CD8-positive, alpha-beta memory T cell (primary cell): ENCODE measurements around the gene VIPAS39. TPM values are rescaled to one million over a fixed set of nuclear protein-coding genes. Genes with fewer than 3 reads are reported as not detected.
A peak's percentile ranks its signal among the peaks of the same experiment; 100 is the strongest.

Source experiments
- CTCF ChIA-PET: fragments of 350-600 bp; sonication (Branson Sonifier 250); formaldehyde crosslinking; loops from one replicate; lab custom pipeline; 2021; ENCODE audit warnings: antibody characterized with exemption; lab: Charles Lee
- POLR2A ChIA-PET: fragments of 350-600 bp; sonication (Branson Sonifier 250); formaldehyde crosslinking; loops from one replicate; lab custom pipeline; 2021; ENCODE audit warnings: antibody characterized with exemption; lab: Charles Lee
- DNase-seq, 5 donors: peaks; one replicate each; pipeline versions ENCODE4 v3.0.0 to v3.0.0-alpha.2; 2020 to 2022; ENCODE audit warnings: mixed read lengths in 1 of 5
- H3K27ac ChIP-seq: one replicate; pipeline ENCODE4 v1.7.0; 2013; ENCODE audit warnings: low read depth, mild to moderate bottlenecking, low read length, moderate library complexity
- H3K27me3 ChIP-seq: 2 replicates; pipeline ENCODE4 v1.7.0; 2013; ENCODE audit warnings: low read length, mild to moderate bottlenecking; ENCODE audit not compliant: insufficient read depth, poor library complexity, severe bottlenecking
- H3K36me3 ChIP-seq: 2 replicates; pipeline ENCODE4 v1.7.0; 2013; ENCODE audit warnings: mild to moderate bottlenecking, low read length, moderate library complexity; ENCODE audit not compliant: insufficient read depth
- H3K4me1 ChIP-seq: 2 replicates; pipeline ENCODE4 v1.7.0; 2013; ENCODE audit warnings: mild to moderate bottlenecking, low read length, moderate library complexity; ENCODE audit not compliant: insufficient read depth
- H3K4me3 ChIP-seq: 2 replicates; pipeline ENCODE4 v1.7.0; 2013; ENCODE audit warnings: mild to moderate bottlenecking, low read length
- H3K9me3 ChIP-seq: 2 replicates; pipeline ENCODE4 v1.7.0; 2013; ENCODE audit warnings: mild to moderate bottlenecking, low read length
- H3K27ac Mint-ChIP-seq, 8 donors: one replicate each; pipeline ENCODE4 v1.8.0; 2020 to 2021; ENCODE audit warnings: mixed read lengths in 8 of 8, mild to moderate bottlenecking in 6 of 8, inconsistent platforms in 3 of 8, moderate library complexity in 3 of 8
- H3K27me3 Mint-ChIP-seq, 2 donors: one replicate each; pipeline ENCODE4 v1.8.0; 2020 to 2021; ENCODE audit warnings: mixed read lengths in 2 of 2, mild to moderate bottlenecking in 1 of 2, moderate library complexity in 1 of 2
- H3K36me3 Mint-ChIP-seq, 3 donors: one replicate each; pipeline ENCODE4 v1.8.0; 2020 to 2021; ENCODE audit warnings: mixed read lengths in 3 of 3, inconsistent platforms in 1 of 3, mild to moderate bottlenecking in 1 of 3
- H3K4me1 Mint-ChIP-seq, 3 donors: one replicate each; pipeline ENCODE4 v1.8.0; 2020 to 2021; ENCODE audit warnings: mixed read lengths in 3 of 3, inconsistent platforms in 1 of 3, mild to moderate bottlenecking in 1 of 3
- H3K4me3 Mint-ChIP-seq, 7 donors: one replicate each; pipeline ENCODE4 v1.8.0; 2020 to 2021; ENCODE audit warnings: mixed read lengths in 7 of 7, mild to moderate bottlenecking in 6 of 7, moderate library complexity in 4 of 7, inconsistent platforms in 2 of 7
- H3K9me3 Mint-ChIP-seq, 5 donors: one replicate each; pipeline ENCODE4 v1.8.0; 2020 to 2022; ENCODE audit warnings: mixed read lengths in 5 of 5, mild to moderate bottlenecking in 3 of 5, moderate library complexity in 2 of 5, inconsistent platforms in 1 of 5
- polyA plus RNA-seq: library from polyadenylated mRNA; unstranded; fragments of 300-500 nt; fragmentation: Illumina TruSeq; gene quantifications from one replicate; pipeline ENCODE4 v1.2.3, GENCODE V29; 2021
- total RNA-seq, 2 experiments: library from RNA; stranded (reverse); gene quantifications; one replicate each; pipeline ENCODE4 v1.2.3, GENCODE V29; 2021

The VIPAS39 gene
- total and polyA plus RNA-seq, 3 experiments from 2014 or later = 9.8 to 19.6 (median 18.7) TPM

GRCh38 chr14:77377502-77377844 lies 79.9 kb downstream of the VIPAS39 start:
- peaks cover 16% of the 10 kb centered on the region for H3K4me1 ChIP-seq
- CTCF ChIA-PET = interaction anchor here (0.7 to 1.4 kb wide), 7 partner anchors 9 to 65 kb away, joined by 3 to 9 read pairs (median 3); partner anchors contain the start of genes GSTZ1 and POMT2
- no peak overlapping the region for H3K4me3 Mint-ChIP-seq
- H3K27me3 ChIP-seq = no peaks in the 10 kb centered on the region
- DNase-seq = no peak
- H3K4me3 ChIP-seq = peak overlapping the region; percentile 84
- no peaks in the 10 kb centered on the region for H3K9me3 Mint-ChIP-seq
- no peaks in the 10 kb centered on the region for H3K36me3 ChIP-seq
- peaks cover 27 to 39% (median 38%) of the 10 kb centered on the region in 3 donors for H3K4me1 Mint-ChIP-seq
- H3K27ac Mint-ChIP-seq = no peak overlapping the region
- H3K27me3 Mint-ChIP-seq = no peaks in the 10 kb centered on the region
- POLR2A ChIA-PET = interaction anchor here (0.5 to 1.9 kb wide), 5 partner anchors 19 to 561 kb away, joined by 3 to 21 read pairs (median 3); partner anchors contain the start of genes GSTZ1 and POMT2
- H3K27ac ChIP-seq = peak overlapping the region; percentile 76
- peaks cover 0 to 2% (median 2%) of the 10 kb centered on the region in 3 donors for H3K36me3 Mint-ChIP-seq
- H3K9me3 ChIP-seq = no peaks in the 10 kb centered on the region

- Mint-ChIP-seq H3K4me1 (peaks cover 27 to 43% (median 41%) of the 10 kb centered on the region in 3 donors), H3K4me3 (peak within 1 kb of the TSS in 5 of 7 donors; percentile 86 to 93 (median 89)), H3K27me3 (no peaks in the 10 kb centered on the region), H3K36me3 (peaks cover 0 to 2% (median 2%) of the 10 kb centered on the region in 3 donors), H3K27ac (peak within 1 kb of the TSS; percentile 64 to 98 (median 91)), H3K9me3 (no peaks in the 10 kb centered on the region)
- Histone ChIP-seq H3K4me3 (peak within 1 kb of the TSS; percentile 84), H3K9me3 (no peaks in the 10 kb centered on the region), H3K36me3 (no peaks in the 10 kb centered on the region), H3K4me1 (peaks cover 16% of the 10 kb centered on the region), H3K27ac (peak within 1 kb of the TSS; percentile 76), H3K27me3 (no peaks in the 10 kb centered on the region)
- ChIA-PET POLR2A (interaction anchor here (0.5 to 1.9 kb wide), 5 partner anchors 18 to 560 kb away, joined by 3 to 21 read pairs (median 3); partner anchors contain the start of genes GSTZ1 and POMT2), CTCF (interaction anchor here (0.7 to 1.4 kb wide), 7 partner anchors 10 to 64 kb away, joined by 3 to 9 read pairs (median 3); partner anchors contain the start of genes GSTZ1 and POMT2)
- DNase-seq = peak; percentile 78 to 89 (median 84)
Observed at GRCh38 chr14:77376771-77377501, 80.5 kb downstream of the VIPAS39 start, which contains the start of the genes SAMD15 and TMED8. SAMD15 (plus strand) TSS chr14:77377379; CDS start chr14:77377419, 40 bp downstream. TMED8 (minus strand) TSS chr14:77377094; CDS start chr14:77377053, 41 bp downstream.

Other genes starting within 250 kb of the VIPAS39 start
- gene NGB, start 186.4 kb downstream of the VIPAS39 start, total RNA-seq = not detected
- not detected for gene NGB, start 186.4 kb downstream of the VIPAS39 start, polyA plus RNA-seq
- gene POMT2, start 136.7 kb downstream of the VIPAS39 start, total RNA-seq = 10 to 100 TPM; 19.0 to 21.6 TPM
- 1.7 TPM for gene POMT2, start 136.7 kb downstream of the VIPAS39 start, polyA plus RNA-seq
- gene GSTZ1, start 136.6 kb downstream of the VIPAS39 start, total RNA-seq = 10 to 100 TPM; 16.8 to 20.1 TPM
- gene GSTZ1, start 136.6 kb downstream of the VIPAS39 start, polyA plus RNA-seq = 5.4 TPM
- gene TMED8, start 80.5 kb downstream of the VIPAS39 start, total RNA-seq = 10 to 100 TPM; 20.9 to 22.2 TPM
- gene TMED8, start 80.5 kb downstream of the VIPAS39 start, polyA plus RNA-seq = 3.2 TPM
- 1 to 10 TPM in 1 of 2 experiments, under 1 TPM in 1; 0.83 to 1.0 TPM for gene SAMD15, start 80.2 kb downstream of the VIPAS39 start, total RNA-seq
- gene SAMD15, start 80.2 kb downstream of the VIPAS39 start, polyA plus RNA-seq = 0.08 TPM
- gene NOXRED1, start 34.1 kb downstream of the VIPAS39 start, total RNA-seq = under 1 TPM; 0.40 to 0.42 TPM
- gene NOXRED1, start 34.1 kb downstream of the VIPAS39 start, polyA plus RNA-seq = not detected
- gene AHSA1, start 492 bp upstream of the VIPAS39 start, total RNA-seq = 100 to 1,000 TPM; 307 to 324 TPM
- 134 TPM for gene AHSA1, start 492 bp upstream of the VIPAS39 start, polyA plus RNA-seq
- not detected for gene ISM2, start 41.2 kb upstream of the VIPAS39 start, total RNA-seq
- not detected for gene ISM2, start 41.2 kb upstream of the VIPAS39 start, polyA plus RNA-seq
- gene SPTLC2, start 159.0 kb upstream of the VIPAS39 start, total RNA-seq = 10 to 100 TPM; 24.1 to 27.5 TPM
- 15.6 TPM for gene SPTLC2, start 159.0 kb upstream of the VIPAS39 start, polyA plus RNA-seq